ENCODE results near the gene UGT3A2. TPM values are rescaled to one million over a fixed set of nuclear protein-coding genes. Genes with fewer than 3 reads are reported as not detected.

UGT3A2 gene
- total RNA-seq, 1 donor from 2014 or later = not detected

DNA sequence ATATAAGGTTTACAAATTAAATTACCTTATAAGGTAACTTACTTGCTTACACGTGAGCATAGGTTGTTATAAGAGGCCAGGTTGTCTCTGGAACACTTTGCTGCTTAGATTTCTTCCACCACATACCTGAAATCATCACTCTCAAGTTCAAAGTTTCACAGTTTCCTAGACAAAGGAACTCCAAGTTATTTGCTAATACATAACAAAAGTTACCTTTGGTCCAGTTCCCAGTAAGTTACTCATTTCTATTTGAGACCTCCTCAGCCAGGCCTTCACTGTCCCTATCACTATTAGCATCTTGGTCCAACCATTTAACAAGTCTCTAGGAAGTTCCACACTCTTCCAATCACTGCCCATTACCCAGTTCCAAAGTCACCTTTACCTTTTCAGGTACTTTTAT lies 57.0 kb downstream of the UGT3A2 start:
- no peaks in the 10 kb centered on the region for H3K4me1 Mint-ChIP-seq
- DNase-seq = no peak
- intact Hi-C loops (cut with micrococcal nuclease) = no loop called here
- H3K27me3 Mint-ChIP-seq = no peaks in the 10 kb centered on the region
- no peak overlapping the region for H3K4me3 Mint-ChIP-seq
- no peak overlapping the region for H3K27ac Mint-ChIP-seq
- no peaks in the 10 kb centered on the region for H3K36me3 Mint-ChIP-seq (ENCODE audit: low read depth)
- peaks cover 13% of the 10 kb centered on the region for H3K9me3 Mint-ChIP-seq

GRCh38 chr5:36007366-36007765 lies 59.3 kb downstream of the UGT3A2 start:
- no peaks in the 10 kb centered on the region for H3K9me3 Mint-ChIP-seq
- no peaks in the 10 kb centered on the region for H3K36me3 Mint-ChIP-seq (ENCODE audit: low read depth)
- DNase-seq = no peak
- intact Hi-C loops (cut with micrococcal nuclease) = no loop called here
- no peaks in the 10 kb centered on the region for H3K4me1 Mint-ChIP-seq
- H3K4me3 Mint-ChIP-seq = no peak overlapping the region
- no peak overlapping the region for H3K27ac Mint-ChIP-seq
- H3K27me3 Mint-ChIP-seq = peaks cover 4% of the 10 kb centered on the region

- no peaks in the 10 kb centered on the region for H3K36me3 Mint-ChIP-seq (ENCODE audit: low read depth)
- intact Hi-C loops (cut with micrococcal nuclease) = no loop called here
- H3K27ac Mint-ChIP-seq = no peak overlapping the region
- DNase-seq = no peak
- H3K27me3 Mint-ChIP-seq = peaks cover 4% of the 10 kb centered on the region
- no peaks in the 10 kb centered on the region for H3K9me3 Mint-ChIP-seq
- H3K4me1 Mint-ChIP-seq = no peaks in the 10 kb centered on the region
- no peak overlapping the region for H3K4me3 Mint-ChIP-seq
These were observed 60.5 kb downstream of the UGT3A2 start for GRCh38 chr5:36006163-36006562.

GRCh38 chr5:36001032-36001431 lies 65.7 kb downstream of the UGT3A2 start:
- Mint-ChIP-seq H3K4me1 (no peaks in the 10 kb centered on the region), H3K27ac (no peak overlapping the region), H3K27me3 (peaks cover 4% of the 10 kb centered on the region), H3K36me3 (ENCODE audit: low read depth) (no peaks in the 10 kb centered on the region), H3K4me3 (no peak overlapping the region), H3K9me3 (no peaks in the 10 kb centered on the region)
- intact Hi-C loops (cut with micrococcal nuclease) = no loop called here
- DNase-seq = no peak

DNA sequence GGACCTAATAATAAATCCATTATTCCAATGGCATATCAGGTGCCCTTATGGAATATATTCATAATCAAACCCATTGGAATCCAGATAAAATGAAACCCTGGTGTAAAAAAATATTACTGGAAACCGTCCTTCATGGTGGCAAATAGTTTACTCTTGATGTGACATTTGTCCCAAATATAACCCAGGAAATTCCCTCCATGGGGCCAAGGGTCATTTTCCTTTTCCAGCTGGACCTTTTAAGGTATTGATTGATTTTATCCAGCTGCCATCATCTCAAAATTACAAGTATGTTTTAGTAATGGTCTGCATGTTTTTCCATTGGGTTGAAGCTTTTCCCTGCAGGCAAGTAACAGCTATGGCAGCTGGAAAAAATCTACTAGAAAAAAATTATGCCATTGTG lies 67.1 kb downstream of the UGT3A2 start:
- peaks cover 7% of the 10 kb centered on the region for H3K27me3 Mint-ChIP-seq
- H3K4me1 Mint-ChIP-seq = no peaks in the 10 kb centered on the region
- H3K27ac Mint-ChIP-seq = no peak overlapping the region
- no peak for DNase-seq
- H3K4me3 Mint-ChIP-seq = no peak overlapping the region
- no peaks in the 10 kb centered on the region for H3K9me3 Mint-ChIP-seq
- no peaks in the 10 kb centered on the region for H3K36me3 Mint-ChIP-seq (ENCODE audit: low read depth)
- intact Hi-C loops (cut with micrococcal nuclease) = no loop called here

DNA sequence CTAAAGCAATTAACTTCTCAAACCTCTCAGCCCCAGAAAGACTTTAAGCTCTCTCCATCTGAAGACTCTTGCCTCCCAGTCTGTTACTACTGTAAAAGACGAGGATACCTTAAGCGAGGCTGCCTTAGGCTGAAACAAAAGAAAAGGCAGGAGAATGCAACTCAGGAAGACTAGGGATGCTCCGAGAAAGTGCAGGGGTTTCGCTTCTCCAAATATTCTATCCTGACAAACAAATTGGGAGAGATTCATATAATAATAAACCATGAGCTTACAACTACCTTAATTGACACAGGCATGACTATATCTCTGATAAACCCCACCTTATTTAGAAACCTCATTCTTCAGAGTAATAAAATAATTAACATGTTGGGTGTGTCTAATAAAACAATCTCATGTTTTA lies 70.6 kb downstream of the UGT3A2 start:
- Mint-ChIP-seq H3K9me3 (no peaks in the 10 kb centered on the region), H3K27ac (no peak overlapping the region), H3K4me3 (no peak overlapping the region), H3K4me1 (no peaks in the 10 kb centered on the region), H3K36me3 (ENCODE audit: low read depth) (no peaks in the 10 kb centered on the region), H3K27me3 (peaks cover 6% of the 10 kb centered on the region)
- DNase-seq = no peak
- intact Hi-C loops (cut with micrococcal nuclease) = no loop called here

GRCh38 chr5:35990941-35991611 lies 75.6 kb downstream of the UGT3A2 start, which contains the start of gene UGT3A1:
Gene UGT3A1 (minus strand): TSS chr5:35991390. CDS start chr5:35991240, 150 bp downstream.
- peaks cover 8% of the 10 kb centered on the region for H3K27me3 Mint-ChIP-seq
- no peak within 1 kb of the TSS for H3K27ac Mint-ChIP-seq
- intact Hi-C loops (cut with micrococcal nuclease) = no loop called here
- no peaks in the 10 kb centered on the region for H3K4me1 Mint-ChIP-seq
- no peaks in the 10 kb centered on the region for H3K9me3 Mint-ChIP-seq
- DNase-seq = no peak
- H3K4me3 Mint-ChIP-seq = no peak within 1 kb of the TSS
- no peaks in the 10 kb centered on the region for H3K36me3 Mint-ChIP-seq (ENCODE audit: low read depth)

DNA sequence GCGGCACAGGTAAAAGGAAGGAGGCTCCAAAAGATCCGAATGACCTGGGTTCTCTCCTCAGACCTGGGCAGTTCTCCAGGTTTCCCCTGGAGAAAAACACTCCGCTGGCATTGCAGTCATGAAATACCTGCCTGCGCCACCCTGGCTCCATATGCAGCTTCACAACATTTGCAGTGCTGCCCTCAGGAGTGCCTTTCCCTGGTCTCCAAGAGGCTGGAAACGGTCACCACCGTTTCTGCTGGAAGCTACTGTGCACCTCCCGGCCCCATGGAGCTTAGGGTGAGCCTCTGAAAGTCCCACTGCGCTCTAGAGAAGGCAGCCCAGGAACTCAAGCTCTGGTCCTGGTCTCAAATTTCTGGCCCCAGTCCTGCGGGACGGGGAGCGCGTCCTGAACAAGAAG lies 76.2 kb downstream of the UGT3A2 start:
- Mint-ChIP-seq H3K27me3 (peaks cover 6% of the 10 kb centered on the region), H3K4me3 (no peak overlapping the region), H3K4me1 (no peaks in the 10 kb centered on the region), H3K9me3 (no peaks in the 10 kb centered on the region), H3K36me3 (ENCODE audit: low read depth) (no peaks in the 10 kb centered on the region), H3K27ac (no peak overlapping the region)
- no peak for DNase-seq
- intact Hi-C loops (cut with micrococcal nuclease) = no loop called here

DNA sequence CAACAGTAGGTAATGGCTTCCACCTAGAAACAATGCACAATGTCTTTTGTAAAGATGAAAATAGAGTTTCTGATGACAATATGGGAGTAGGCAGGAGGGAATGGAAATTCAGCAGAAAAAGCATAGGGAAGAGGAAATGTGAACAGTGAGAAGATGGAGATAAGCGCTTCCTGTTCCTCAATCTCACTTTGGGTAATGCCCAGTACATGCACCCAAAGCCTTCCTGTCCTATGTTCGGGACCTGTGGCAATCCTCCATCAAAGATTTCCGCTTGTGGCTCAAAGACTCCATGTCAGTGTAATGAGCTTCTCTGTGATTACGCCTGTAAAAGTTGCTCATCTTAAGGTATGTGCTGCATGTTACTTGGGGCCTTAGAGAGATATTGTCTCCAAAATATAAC lies 78.2 kb downstream of the UGT3A2 start:
- no peak for DNase-seq
- Mint-ChIP-seq H3K9me3 (no peaks in the 10 kb centered on the region), H3K4me3 (no peak overlapping the region), H3K36me3 (ENCODE audit: low read depth) (no peaks in the 10 kb centered on the region), H3K4me1 (no peaks in the 10 kb centered on the region), H3K27ac (no peak overlapping the region), H3K27me3 (peaks cover 6% of the 10 kb centered on the region)
- intact Hi-C loops (cut with micrococcal nuclease) = no loop called here

- H3K9me3 Mint-ChIP-seq = peaks cover 2% of the 10 kb centered on the region
- H3K4me1 Mint-ChIP-seq = no peaks in the 10 kb centered on the region
- H3K4me3 Mint-ChIP-seq = no peak overlapping the region
- H3K27ac Mint-ChIP-seq = no peak overlapping the region
- intact Hi-C loops (cut with micrococcal nuclease) = no loop called here
- H3K36me3 Mint-ChIP-seq (ENCODE audit: low read depth) = no peaks in the 10 kb centered on the region
- no peak for DNase-seq
- H3K27me3 Mint-ChIP-seq = peaks cover 6% of the 10 kb centered on the region
These were observed 78.9 kb downstream of the UGT3A2 start for GRCh38 chr5:35987776-35988175.

Other genes with a start within 250 kb of the UGT3A2 start
- 57.7 and 64.1 TPM in 2 replicates for gene IL7R, start 210.0 kb downstream of the UGT3A2 start, total RNA-seq
- gene CAPSL, start 128.3 kb downstream of the UGT3A2 start, total RNA-seq = not detected in 2 replicates
- gene UGT3A1, start 75.5 kb downstream of the UGT3A2 start, total RNA-seq = not detected in 2 replicates
- 9.8 TPM in 2 replicates for gene LMBRD2, start 85.0 kb upstream of the UGT3A2 start, total RNA-seq
- 63.0 and 69.8 TPM in 2 replicates for gene SKP2, start 85.2 kb upstream of the UGT3A2 start, total RNA-seq
- 23.0 and 25.8 TPM in 2 replicates for gene NADK2, start 175.0 kb upstream of the UGT3A2 start, total RNA-seq
- gene RANBP3L, start 235.0 kb upstream of the UGT3A2 start, total RNA-seq = not detected in 2 replicates